SK-N-MC (cell line): ENCODE measurements around the gene LAPTM5.

Source experiments
- DNase-seq: peaks from one replicate; pipeline ENCODE4 v3.0.0-alpha.2; 2011; ENCODE audit warnings: low read depth, low spot score
- H3K27ac ChIP-seq: fragments of 200-600 bp; sonication (generic); 2 replicates; pipeline ENCODE4 v1.5.1; 2016; ENCODE audit warnings: mixed run types
- H3K36me3 ChIP-seq: fragments of 200-600 bp; sonication (generic); 2 replicates; pipeline ENCODE4 v1.6.1; 2017; ENCODE audit warnings: antibody characterized with exemption, low read length, mixed read lengths; ENCODE audit not compliant: insufficient read depth
- H3K4me3 ChIP-seq: fragments of 200-600 bp; sonication (generic); 2 replicates; pipeline ENCODE4 v1.5.1; 2016
- H3K9ac ChIP-seq: fragments of 200-600 bp; sonication (generic); 2 replicates; pipeline ENCODE4 v1.8.0; 2017; ENCODE audit warnings: mixed run types, mixed read lengths; ENCODE audit not compliant: insufficient read length
- H3K9me3 ChIP-seq: fragments of 200-600 bp; sonication (generic); 2 replicates; pipeline ENCODE4 v1.6.1; 2017; ENCODE audit warnings: low read depth, mild to moderate bottlenecking, antibody characterized with exemption, low read length, moderate library complexity, mixed read lengths
- EZH2 ChIP-seq: fragments of 200-600 bp; sonication (generic); IDR thresholded peaks from one replicate; pipeline ENCODE4 v1.6.1; 2017; ENCODE audit warnings: antibody characterized with exemption
- FOXP2 ChIP-seq: optimal IDR thresholded peaks from 2 replicates; pipeline ENCODE3; 2011; ENCODE audit warnings: mild to moderate bottlenecking, moderate library complexity; ENCODE audit not compliant: insufficient read depth; ENCODE audit errors: extremely low read length, control extremely low read depth
- POLR2AphosphoS5 ChIP-seq: IDR thresholded peaks from 2 replicates; pipeline ENCODE4 v1.6.1; 2012; ENCODE audit warnings: mild to moderate bottlenecking, low read depth, low read length, borderline replicate concordance

Gene LAPTM5

GRCh38 chr1:30739601-30740000, 18.0 kb downstream of the LAPTM5 start:
- no peak overlapping the region for H3K27ac ChIP-seq
- no peak for DNase-seq
- H3K36me3 ChIP-seq: no peaks in the 10 kb centered on the region
- H3K9me3 ChIP-seq: no peaks in the 10 kb centered on the region
- H3K4me3 ChIP-seq: no peak overlapping the region
- no peak for TF ChIP-seq EZH2
- no peak for TF ChIP-seq POLR2AphosphoS5
- TF ChIP-seq FOXP2: no peak
- no peak overlapping the region for H3K9ac ChIP-seq

- Histone ChIP-seq H3K27ac (no peak overlapping the region), H3K9ac (no peak overlapping the region), H3K9me3 (no peaks in the 10 kb centered on the region), H3K4me3 (no peak overlapping the region), H3K36me3 (no peaks in the 10 kb centered on the region)
- DNase-seq: no peak
- no peak for TF ChIP-seq POLR2AphosphoS5
- TF ChIP-seq EZH2: no peak
- TF ChIP-seq FOXP2: no peak
Observed at GRCh38 chr1:30738715-30739559, 18.6 kb downstream of the LAPTM5 start.

DNA sequence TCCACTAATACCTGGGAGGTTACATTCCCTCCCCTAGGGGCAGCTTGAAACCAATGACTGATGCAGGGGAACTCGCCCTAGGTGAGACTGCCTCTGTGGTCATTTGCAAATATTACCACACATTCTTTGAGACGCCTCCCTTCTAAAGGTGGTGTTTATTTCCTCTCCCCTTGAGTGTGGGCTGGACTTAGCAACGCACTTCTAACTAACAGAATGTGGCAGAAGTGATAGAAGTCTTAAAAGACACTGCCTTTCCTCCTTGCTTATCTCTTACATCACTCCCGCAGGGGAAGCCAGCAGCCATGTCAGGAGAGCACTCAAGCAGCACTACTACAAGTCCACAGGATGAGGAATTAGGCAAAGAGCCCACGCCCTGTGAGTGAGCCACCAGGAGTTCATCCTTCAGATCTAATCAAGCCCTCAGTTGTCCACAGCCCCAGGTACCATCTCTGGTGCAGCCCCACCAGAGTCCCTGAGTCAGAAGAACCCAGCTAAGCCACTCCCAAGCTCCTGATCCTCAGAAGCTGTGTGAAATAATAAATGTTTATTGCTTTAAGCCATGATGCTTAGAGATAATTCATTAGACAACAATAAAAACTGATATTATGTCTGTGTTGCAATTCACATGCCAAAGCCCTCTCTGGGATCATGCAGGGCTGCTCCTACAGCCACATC, 19.4 kb downstream of the LAPTM5 start:
- Histone ChIP-seq H3K36me3 (no peaks in the 10 kb centered on the region), H3K4me3 (no peak overlapping the region), H3K9ac (no peak overlapping the region), H3K9me3 (no peaks in the 10 kb centered on the region), H3K27ac (no peak overlapping the region)
- TF ChIP-seq EZH2: no peak
- TF ChIP-seq POLR2AphosphoS5: no peak
- no peak for TF ChIP-seq FOXP2
- no peak for DNase-seq

DNA sequence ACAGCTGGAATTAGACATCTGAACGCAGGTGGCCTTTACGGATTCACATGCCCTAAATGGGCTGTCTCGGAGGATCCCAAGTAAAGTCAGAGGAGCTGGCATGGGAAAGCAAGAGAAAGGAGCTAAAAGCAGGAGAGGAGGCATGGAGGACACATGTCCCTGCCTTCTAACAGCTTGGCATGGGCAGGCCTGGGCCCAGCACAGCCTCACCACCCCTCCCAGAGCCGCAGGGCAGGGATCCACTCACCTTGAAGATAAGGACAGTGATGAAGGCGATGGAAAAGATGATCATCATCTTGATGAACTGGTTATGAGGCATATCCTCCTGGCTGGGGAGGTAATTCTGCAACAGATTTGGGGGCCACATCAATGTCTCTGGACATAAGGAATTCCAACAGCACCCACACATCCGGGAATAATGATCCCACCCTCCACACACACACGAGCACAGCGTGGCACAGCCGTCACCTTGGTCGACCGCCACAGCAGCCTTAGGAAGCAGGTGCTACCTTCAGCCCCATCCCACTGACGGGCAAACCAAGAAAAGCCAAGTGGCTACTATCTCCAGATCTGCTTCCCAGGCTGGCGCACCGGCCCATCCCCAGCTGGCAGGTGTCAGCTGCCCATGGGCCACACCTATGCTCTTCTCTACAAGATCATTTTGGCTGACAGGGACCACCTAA, 20.1 kb downstream of the LAPTM5 start:
- no peak for DNase-seq
- Histone ChIP-seq H3K4me3 (no peak overlapping the region), H3K9ac (no peak overlapping the region), H3K9me3 (no peaks in the 10 kb centered on the region), H3K36me3 (no peaks in the 10 kb centered on the region), H3K27ac (no peak overlapping the region)
- TF ChIP-seq EZH2 (no peak), FOXP2 (no peak)

GRCh38 chr1:30735668-30736498, 21.7 kb downstream of the LAPTM5 start:
- DNase-seq: no peak
- Histone ChIP-seq H3K27ac (no peak overlapping the region), H3K9me3 (no peaks in the 10 kb centered on the region), H3K9ac (no peak overlapping the region), H3K36me3 (no peaks in the 10 kb centered on the region), H3K4me3 (no peak overlapping the region)
- TF ChIP-seq FOXP2 (no peak), EZH2 (no peak), POLR2AphosphoS5 (no peak)

DNA sequence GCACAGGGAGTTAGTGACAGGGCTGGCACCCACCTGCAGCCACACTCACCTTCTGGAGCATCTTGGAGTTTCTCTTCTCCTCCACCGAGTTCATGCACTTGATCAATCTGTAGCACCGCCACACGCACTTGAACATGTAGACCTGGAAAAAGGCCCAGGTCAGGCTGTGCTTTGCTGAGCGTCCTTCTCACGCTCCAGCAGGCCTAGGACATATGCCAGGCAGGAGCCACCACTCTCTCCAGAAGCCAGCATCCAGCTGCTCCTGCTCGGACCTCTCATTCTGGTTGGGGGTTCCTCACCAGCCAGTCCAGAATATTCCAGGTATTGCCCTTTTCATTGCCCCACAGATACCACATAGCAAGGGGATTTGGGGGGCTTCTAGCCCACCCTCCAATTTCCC, 22.4 kb downstream of the LAPTM5 start:
- Histone ChIP-seq H3K27ac (no peak overlapping the region), H3K4me3 (no peak overlapping the region), H3K36me3 (no peaks in the 10 kb centered on the region), H3K9ac (no peak overlapping the region), H3K9me3 (no peaks in the 10 kb centered on the region)
- TF ChIP-seq FOXP2 (no peak), EZH2 (no peak), POLR2AphosphoS5 (no peak)
- DNase-seq: no peak

- TF ChIP-seq EZH2 (no peak), POLR2AphosphoS5 (no peak), FOXP2 (no peak)
- H3K9me3 ChIP-seq: no peaks in the 10 kb centered on the region
- no peak overlapping the region for H3K9ac ChIP-seq
- no peak overlapping the region for H3K4me3 ChIP-seq
- DNase-seq: no peak
- no peak overlapping the region for H3K27ac ChIP-seq
- H3K36me3 ChIP-seq: no peaks in the 10 kb centered on the region
Observed at GRCh38 chr1:30734580-30734979, 23.0 kb downstream of the LAPTM5 start.

- no peak for DNase-seq
- TF ChIP-seq POLR2AphosphoS5 (no peak), EZH2 (no peak), FOXP2 (no peak)
- no peak overlapping the region for H3K27ac ChIP-seq
- no peaks in the 10 kb centered on the region for H3K36me3 ChIP-seq
- H3K9me3 ChIP-seq: no peaks in the 10 kb centered on the region
- H3K4me3 ChIP-seq: no peak overlapping the region
- H3K9ac ChIP-seq: no peak overlapping the region
Observed at GRCh38 chr1:30734106-30734505, 23.5 kb downstream of the LAPTM5 start.
